ENCODE results near the gene EIF2D.

GRCh38 chr1:206569556-206569955, 42.7 kb downstream of the EIF2D start:
- no peak for TF ChIP-seq POLR2AphosphoS5 (IDR thresholded peaks at IDR 0.05; ENCODE audit: low read depth)
- TF ChIP-seq REST (IDR thresholded peaks at IDR 0.05; ENCODE audit: insufficient replicate concordance, low read depth) = no peak
- no peak for TF ChIP-seq CTCF (IDR thresholded peaks at IDR 0.05; ENCODE audit: insufficient read depth, low read length)
- no peak for TF ChIP-seq SPI1 (IDR thresholded peaks at IDR 0.05; ENCODE audit: borderline replicate concordance, low read depth)
